Nucleus accumbens (tissue), 56 donors: ENCODE results near the gene MYL9.
A peak's percentile ranks its signal among the peaks of the same experiment; 100 is the strongest.

Experiments
- DNase-seq, 56 donors: peaks; one replicate each; lab custom pipeline; 2025; lab: John Stamatoyannopoulos, UW

The MYL9 gene

DNA sequence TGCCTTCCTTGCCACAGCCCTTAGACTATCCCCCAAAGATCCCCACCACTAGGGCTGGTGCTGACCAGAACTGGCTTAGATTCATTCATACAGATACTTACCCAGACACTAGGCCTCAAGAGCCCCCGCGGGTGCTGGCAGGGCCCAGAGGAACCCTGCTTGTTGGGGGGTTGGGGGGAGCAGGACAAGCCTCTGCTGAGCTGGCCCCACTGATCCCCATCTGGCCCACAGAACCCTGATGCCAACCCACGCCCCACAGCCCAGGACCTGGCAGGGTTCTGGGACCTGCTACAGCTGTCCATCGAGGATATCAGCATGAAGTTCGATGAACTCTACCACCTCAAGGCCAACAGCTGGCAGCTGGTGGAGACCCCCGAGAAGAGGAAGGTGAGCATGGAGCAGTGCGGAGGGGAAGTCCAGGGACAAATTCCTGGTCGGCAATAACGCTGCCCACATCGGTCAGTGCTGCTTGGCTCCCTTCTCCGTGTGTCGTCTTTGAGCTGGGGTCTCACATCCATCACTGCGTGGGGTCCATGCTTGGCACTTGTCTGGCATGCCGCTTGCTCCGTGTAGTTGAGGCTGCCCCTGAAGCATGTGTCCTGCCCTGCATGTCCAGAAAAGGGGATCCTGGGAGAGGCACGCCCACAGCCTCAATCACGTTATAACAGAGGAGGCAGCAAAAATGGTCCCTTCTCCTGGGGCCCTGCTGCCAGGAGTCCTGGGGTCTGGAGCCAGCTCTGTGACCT lies 15.5 kb upstream of the MYL9 start:
- DNase-seq: no peak

DNA sequence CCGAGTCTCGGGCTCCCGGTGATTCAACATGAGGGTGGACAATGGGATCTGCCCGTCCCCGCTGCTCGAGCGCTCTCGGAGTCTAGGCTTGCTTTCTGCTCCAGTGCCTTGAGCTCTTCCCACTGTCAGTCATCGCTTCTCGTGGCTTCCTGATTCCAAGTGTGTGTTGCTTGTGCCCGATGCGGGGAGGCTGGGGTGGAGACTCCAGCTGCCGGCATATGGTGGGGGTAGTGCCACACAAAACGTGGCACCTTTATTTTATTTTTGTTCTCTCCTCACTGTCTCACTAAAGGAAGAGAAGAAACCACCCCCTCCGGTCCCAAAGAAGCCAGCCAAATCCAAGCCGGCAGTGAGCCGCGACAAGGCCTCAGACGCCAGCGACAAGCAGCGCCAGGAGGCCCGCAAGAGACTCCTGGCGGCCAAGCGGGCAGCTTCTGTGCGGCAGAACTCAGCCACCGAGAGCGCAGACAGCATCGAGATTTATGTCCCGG lies 14.8 kb upstream of the MYL9 start:
- peak in 2 of 56 donors; percentile 5 for DNase-seq

DNA sequence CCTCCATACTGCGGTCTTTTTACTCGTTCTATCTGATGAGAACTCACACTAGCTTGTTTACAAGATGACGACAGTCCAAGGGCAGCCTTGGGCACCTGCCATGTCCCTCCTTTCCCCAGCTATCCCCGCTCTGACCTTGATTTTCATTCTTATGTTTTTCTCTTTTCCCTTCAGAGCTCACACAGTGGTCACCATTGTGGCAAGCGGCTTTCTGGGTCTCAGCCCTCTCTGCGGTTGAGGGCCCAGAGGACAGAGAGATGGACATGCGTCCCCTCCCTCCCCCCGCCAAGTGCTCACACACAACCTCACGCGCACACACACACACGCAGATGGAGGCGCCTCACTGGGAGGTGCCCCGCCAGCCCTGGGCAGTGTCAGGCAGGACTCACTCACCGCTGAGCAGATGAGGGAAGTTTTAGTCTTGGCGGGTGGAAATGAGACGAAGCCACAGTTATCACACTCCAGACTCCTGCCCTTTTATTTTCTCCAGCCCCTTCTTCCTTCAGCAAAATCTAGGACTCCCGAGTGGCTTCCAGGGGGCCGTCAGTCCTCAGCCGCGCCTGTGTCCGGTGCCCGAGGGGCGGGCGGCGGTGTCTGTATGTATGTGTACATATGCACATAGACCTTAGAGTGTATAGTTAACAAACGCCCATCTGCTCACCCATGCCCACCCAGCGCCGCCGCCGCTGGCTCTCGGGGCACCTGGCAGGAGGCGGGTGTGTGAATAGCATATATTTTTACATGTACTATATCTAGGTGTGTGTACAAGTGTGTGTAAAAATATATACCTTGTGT lies 13.8 kb upstream of the MYL9 start:
- no peak for DNase-seq

DNA sequence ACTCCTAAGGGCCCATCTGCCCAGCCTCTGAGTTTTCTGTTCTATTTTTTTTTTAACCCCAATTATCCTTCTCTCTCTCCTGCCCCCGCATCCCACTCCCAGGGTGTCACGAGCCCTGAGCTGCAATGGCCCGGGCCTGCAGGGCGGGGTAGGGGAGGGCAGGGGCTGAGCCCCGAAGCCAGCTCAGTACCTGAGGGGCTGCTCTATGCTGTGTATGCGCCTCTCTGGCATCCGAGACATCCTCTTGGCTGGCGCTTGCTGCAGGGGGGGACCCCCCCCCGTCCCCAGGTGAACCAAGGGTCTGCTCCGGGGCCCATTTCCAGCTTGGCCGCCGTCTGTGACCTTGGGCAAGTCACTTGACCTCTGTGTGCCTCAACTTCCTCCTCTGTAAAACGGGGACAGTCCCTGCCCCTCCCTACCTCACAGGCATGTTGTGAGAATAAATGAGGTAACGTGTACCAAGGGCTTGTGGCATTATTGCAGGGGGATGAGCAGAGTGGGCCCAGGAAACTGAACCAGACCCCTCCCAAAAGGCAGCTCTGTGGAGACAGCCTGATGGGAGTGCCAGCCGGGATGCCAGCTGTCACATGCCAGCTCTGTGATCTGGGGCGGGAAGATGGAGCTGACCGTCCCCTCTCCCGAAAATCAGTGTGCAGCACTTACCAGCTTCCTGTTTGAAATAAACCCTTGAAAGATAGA lies 13.0 kb upstream of the MYL9 start:
- DNase-seq: no peak

DNA sequence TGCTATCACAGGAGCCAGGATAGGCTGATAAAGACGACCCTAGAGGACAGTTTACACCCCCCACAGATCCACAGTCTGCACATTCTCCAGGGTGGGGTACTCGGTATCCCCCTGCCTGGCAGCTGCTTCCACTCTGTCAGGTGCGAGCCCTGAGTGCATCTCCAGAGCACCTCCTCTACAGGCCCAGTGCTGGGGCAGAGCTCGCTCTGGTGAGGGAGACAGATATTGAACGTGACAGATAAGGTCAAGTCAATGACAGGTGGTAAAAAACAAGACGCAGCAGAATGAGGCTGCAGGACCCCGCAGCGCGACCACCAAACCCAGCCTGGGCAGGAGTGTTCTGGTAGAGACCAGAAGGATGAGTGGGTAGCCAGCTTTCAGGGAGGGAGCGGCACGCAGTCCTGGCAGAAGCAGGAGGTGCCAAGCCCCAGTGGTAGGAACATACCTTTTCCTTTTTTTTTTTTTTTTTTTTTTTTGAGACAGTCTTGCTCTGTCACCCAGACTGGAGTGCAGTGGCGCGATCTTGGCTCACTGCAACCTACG lies 12.4 kb upstream of the MYL9 start:
- DNase-seq: no peak

DNA sequence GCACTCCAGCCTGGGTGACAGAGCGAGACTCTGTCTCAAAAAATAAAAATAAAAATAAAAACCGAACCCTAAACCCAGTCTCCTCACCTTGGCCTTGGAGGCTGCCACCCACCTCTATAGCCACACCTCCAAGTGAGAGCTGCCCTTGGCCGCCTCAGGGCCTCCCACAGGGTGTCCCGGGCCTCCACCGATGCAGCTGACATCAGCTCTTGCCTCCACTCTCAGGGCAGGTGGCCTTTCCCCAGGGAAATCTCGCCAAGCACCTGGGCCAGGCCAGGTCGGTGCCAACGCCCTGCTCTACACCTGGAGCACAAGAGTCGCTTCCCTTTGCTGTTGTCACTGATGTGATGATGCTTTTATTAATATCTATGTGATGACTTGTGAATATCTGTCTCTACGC lies 8.9 kb upstream of the MYL9 start:
- DNase-seq: no peak

DNA sequence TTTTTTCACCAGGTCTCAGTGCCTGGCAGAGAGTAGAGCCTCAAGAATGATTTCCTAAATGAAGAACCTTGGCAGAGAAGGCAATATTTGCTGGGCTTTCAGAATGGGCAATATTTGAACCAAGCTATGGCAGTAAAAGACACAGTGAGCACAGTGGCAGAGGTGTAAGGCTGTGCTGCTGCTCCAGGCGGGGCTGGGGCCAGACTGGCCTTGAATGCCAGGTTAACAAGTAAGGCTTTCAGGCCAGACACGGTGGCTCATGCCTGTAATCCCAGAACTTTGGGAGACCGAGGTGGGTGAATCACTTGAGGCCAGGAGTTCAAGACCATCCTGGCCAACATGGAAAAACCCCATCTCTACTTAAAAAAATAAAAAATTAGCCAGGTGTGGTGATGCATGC lies 8.5 kb upstream of the MYL9 start:
- no peak for DNase-seq

DNA sequence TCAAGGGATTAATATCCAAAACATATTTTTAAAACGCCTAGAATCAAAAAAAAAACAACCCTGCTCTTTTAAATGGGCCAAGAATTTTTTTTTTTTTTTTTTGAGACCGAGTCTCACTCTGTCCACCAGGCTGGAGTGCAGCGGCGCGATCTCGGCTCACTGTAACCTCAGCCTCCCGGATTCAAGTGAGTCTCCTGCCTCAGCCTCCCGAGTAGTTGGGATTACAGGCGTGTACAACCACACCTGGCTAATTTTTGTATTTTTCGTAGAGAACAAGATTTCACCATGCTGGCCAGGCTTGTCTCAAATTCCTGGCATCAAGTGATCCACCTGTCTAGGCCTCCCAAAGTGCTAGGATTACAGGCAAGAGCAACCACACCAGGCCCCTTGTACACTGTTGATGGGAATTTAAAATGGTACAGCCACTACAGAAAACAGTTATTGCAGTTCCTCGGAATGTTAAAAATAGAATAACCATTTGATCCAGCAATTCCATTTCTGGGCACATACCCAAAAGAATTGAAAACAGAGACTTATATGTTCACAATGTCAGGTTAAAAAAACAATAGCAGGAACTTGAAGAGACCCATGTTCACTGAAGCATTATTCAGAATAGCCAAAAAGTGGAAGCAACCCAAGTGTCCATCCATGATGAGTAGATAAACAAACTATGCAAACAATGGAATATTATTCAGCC lies 3.1 kb upstream of the MYL9 start:
- DNase-seq: no peak

DNA sequence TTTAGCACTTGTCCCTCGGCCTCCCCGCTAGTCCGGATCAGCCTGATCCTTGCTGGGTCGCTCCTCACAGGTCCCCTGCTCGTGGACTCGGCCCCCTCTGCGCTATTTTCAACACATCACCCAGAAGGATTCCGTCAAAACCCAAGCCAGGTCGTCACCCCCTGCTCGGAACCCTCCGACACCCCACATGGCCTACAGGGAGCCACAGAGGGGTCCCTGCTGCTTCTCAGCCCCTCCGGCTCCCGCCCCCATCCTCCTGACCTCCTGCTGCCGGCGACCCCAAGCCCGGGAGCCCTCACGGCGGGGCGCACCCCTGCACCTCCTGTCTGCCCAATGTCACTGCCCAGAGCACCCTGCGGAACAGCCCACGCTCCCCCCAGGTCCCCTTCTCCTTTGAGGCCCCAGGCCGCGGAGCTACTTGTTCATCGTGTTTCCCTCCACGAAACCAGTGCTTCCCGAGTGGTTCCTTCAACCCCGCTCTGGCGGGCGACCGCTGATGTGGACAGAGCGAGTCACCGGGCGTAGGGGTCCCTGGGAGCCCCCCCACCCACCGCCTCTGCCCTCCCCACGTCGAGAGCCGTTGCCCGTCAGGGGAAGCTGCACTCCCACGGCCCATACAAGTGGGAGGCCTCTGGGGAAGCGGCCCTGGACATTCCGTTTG lies 638 bp upstream of the MYL9 start:
- no peak for DNase-seq

DNA sequence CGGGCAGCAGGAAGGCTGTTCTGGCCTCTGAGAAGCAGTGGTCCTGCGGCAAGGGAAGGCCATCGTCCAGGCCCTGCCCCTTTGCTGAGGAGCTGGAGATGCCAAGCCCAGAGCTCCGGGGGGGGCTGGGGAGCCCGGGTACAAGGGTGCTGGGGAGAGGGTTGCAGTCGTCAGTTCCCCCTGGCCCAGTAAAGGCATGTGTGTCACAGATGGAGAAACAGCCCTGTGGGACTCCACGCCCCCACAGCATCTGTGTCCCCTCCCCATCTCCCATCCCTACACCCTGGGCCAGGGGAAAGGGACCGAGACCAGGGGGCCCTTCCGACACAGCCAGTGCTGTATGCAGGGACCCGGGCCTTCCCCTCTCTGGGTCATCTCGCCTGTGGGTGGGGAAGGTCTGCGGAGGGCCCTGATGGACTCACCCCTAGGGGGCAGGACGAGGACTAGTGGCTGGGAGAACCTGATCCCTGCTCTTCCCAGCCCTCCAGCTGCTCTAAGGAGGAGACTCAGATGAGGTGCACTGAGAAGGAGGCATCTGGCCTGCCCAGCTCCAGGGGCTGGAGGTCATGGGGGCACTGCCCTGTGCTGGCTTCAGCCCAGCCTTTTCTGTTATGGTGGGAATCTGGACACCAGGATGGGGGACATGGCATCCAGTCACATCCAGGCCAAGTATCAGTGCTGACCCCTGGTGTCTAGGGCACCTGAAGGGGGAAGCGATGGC lies 609 bp downstream of the MYL9 start:
- DNase-seq: no peak

DNA sequence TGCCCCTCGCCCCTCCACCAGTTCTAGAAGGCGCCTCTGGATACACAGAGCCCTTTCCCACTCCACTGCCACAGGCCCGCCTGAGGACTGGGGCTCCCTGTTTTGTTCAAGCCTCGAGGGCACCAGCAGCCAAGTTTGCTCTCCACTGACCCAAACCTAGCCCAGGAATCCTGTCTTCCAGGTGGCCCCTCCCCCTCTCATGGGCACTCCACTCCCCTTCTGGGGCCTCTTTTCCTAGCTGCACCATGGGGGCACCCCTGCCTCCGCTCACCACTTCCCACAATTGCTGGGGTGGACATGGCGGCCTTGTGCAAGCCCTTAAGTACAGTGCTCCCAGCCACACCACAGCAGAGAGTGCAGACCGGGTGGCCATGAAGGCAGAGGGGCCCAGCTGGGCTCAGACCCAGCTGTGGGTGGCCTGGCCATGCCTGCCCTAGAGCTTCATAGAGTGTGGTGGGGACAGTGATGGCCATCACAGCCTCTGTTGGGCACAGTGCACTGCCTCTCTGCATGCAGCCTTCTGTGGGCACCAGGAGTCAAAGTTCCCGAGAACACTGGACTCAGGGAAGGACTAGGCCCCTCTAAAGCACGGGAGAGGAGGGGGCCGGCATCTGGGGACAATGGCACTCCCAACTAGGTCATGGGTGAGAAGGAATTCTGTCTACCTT lies 1.3 kb downstream of the MYL9 start:
- DNase-seq: no peak

DNA sequence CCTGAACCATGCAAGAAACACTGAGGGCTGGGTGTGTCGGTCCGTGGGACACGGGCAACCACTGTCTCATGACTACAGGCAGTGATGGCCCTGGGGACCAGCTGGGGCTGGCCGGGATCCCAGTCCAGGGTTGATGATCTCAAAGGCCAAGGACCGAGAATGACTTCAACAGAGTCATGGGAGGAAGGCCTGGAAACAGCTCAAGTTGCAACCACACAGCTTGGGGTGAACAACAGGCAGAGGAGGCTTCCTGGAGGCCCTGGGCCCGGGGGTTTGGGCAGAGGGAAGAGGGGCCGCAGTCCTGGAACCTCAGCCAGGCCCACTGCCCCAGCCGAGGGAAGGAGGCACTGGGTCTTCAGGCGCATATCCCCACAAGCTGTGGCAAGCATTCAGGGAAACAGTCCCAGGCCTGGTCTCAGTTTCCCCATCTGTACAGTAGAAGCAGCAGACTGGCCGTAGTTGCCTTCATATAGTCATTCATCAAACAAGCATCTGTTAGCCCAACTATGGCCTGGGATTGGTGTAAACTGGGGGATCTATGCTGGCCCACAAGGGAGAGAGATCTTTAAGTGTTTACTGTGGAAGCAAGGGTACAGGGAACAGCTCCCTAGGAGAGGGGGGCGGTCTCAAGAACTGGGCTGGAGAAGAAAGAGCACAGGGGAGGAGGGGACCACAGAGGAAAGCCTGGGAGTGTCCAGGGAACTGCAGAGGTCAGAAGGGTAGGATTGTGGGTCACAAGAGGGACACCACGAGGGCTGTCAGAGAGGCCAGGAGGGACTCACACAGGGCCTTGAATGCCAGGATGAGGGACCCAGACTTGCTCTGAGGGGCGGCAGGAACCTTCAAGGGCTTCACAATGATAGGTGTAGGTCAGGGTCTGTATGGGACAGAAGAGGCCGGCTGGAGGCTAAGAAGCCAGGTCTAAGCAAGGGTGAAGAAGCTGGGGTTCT lies 2.1 kb downstream of the MYL9 start:
- DNase-seq: peak in 3 of 56 donors; percentile 15 to 23 (median 17)

DNA sequence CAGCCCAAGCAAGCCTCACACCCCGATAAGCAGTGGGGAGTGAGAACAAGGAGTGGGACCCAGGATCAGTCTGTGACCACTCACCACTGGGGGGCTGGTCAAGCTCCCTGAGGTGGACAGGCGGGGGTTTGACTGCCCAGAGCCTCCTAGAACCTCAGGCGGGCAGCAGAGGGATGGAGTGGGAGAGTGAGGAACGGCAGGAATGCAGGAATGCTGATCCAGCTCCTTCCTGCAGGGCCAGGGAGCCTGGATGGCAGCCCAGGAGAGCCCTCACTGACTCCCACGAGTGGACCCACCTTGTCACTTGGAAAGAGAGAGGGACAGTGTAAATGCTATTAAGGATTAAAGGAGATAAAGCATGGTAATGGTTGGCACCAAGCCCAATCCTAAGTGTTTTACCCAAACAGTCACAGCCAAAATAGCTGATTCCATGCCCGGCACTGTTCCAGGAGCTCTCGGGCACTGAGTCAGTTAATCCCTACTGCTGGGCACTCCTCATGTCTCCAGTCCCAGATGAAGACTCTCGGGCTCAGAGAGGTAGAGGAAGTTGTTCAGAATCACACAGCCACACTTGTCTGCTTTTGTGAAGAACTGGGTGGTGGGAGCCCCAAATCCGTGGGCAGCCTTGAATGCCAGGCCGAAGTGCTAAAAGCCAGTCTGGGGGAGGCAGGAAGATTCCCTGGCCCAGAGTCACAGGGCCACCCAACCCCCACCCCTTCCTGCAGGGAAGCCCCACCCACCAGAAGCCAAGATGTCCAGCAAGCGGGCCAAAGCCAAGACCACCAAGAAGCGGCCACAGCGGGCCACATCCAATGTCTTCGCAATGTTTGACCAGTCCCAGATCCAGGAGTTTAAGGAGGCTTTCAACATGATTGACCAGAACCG lies 3.1 kb downstream of the MYL9 start:
- no peak for DNase-seq

DNA sequence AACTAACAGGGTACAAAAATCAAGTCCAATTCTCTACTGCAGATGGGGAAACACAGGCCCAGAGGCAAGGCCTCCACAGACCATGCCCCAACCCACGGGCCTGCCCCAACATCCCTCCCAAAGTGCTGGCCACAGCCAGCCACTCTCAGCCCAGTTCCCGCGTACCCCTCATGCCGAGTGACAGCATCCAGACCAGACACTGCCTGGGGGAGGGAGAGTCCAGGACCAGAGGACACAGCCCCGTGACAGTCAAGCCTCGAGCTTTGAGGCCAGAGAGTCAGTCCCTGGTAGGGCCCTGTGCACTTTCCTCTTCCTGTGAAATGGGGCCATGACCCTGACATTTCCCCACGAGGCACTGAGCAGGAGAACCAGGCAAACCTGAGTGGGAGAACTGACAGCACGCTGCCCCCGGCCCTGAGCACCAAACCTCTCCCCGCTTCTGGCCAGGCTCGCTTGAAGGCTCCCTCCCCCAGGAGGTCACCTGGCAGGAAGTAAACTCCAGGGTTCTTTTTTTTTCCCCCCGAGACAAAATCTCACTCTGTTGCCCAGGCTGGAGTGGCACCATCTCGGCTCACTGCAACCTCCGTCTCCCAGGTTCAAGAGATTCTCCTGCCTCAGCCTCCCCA lies 4.9 kb downstream of the MYL9 start:
- DNase-seq: no peak

DNA sequence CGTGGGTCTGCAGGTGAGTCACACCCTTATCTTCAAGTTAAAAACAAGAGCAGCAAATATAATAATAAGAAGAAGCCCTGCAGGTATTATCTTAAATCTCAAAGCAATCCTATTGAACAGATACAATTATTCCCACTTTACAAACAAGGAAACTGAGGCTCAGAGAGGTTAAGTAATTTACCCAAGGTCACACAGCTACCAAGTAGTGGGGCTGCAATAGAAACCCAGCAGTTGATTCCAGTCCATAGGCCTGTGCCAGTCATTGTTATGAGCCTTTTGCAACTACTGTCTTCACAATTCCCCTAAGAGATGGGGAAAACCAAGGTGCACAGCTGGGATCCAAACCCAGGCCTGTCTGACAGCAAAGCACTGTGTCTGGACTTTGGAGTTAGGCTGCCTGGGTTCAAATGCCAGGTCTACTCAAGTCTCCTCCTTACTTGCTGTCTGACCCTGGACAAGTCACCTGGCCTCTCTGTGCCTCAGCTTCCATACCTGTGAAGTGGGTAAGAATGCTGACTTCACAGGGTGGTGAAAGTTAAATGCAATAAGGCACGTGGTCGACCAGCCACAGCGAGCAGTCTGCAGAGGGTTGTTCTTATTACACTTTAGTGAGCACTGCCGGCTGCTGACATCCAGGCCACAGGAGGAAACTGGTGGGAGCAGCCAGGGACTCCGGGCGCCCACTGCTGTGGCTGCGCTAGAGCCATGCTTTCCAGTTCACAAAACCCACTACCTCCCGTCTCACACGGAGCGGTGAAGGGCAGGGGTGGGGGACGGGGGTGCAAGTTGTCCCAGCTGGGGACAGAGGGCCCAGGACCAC lies 6.1 kb downstream of the MYL9 start:
- DNase-seq: no peak
